GM12878 (cell line): ENCODE measurements around the gene TMEM175. TPM values are rescaled to one million over a fixed set of nuclear protein-coding genes. Genes with fewer than 3 reads are reported as not detected.

Source experiments
- ATAC-seq: fragments of 200-7000 bp; cut with Tn5 transposase; 3 replicates; pipeline ENCODE4 v1.9.1; 2020; ENCODE audit warnings: mild to moderate bottlenecking, moderate library complexity
- BruUV-seq: library from RNA; stranded (reverse); fragments of 400-500 nt; replicated peaks from 2 replicates; lab custom pipeline; 2021; lab: Mats Ljungman, UMichigan
- CTCF ChIA-PET: fragments of 300-600 bp; sonication (Branson Sonifier 250); formaldehyde crosslinking; extraction: SDS; loops from one replicate; lab custom pipeline; 2021; ENCODE audit warnings: inconsistent platforms; lab: Yijun Ruan, JAX
- POLR2A ChIA-PET: fragments of 350-600 bp; formaldehyde crosslinking; extraction: SDS; loops from one replicate; lab custom pipeline; 2021; ENCODE audit warnings: inconsistent platforms; lab: Charles Lee
- RAD21 ChIA-PET: fragments of 300-600 bp; sonication (Branson Sonifier 250); formaldehyde crosslinking; loops from one replicate; lab custom pipeline; 2023; ENCODE audit warnings: antibody characterized with exemption; ENCODE audit not compliant: unreplicated experiment; lab: Charles Lee
- SMC1A ChIA-PET: fragments of 300-600 bp; sonication (Branson Sonifier 250); formaldehyde crosslinking; loops from one replicate; lab custom pipeline; 2023; ENCODE audit not compliant: unreplicated experiment, uncharacterized antibody; lab: Charles Lee
- DNase-seq: peaks from one replicate; pipeline ENCODE4 v3.0.0-alpha.2; 2011; ENCODE audit warnings: low read depth, low spot score
- FAIRE-seq: peaks from 3 replicates; lab custom pipeline; 2011; peaks lifted over from hg19 to GRCh38; lab: Jason Lieb, UNC
- H2AFZ ChIP-seq: 2 replicates; pipeline ENCODE4 v1.6.0; 2011; ENCODE audit warnings: low read depth, low read length, control low read depth; ENCODE audit not compliant: control insufficient read depth
- H3K27ac ChIP-seq: 2 replicates; pipeline ENCODE4 v1.5.1; 2011; ENCODE audit warnings: control low read depth; ENCODE audit not compliant: control insufficient read depth, insufficient read depth
- H3K27me3 ChIP-seq, 2 experiments: replicated peaks in 1 of 2; 2 replicates each; pipeline versions ENCODE4 v1.6.0 to v1.6.1; 2011; ENCODE audit warnings: low read length in 1 of 2; ENCODE audit not compliant: control insufficient read depth in 2 of 2, insufficient read depth in 2 of 2
- H3K36me3 ChIP-seq, 2 experiments: 2 replicates each; pipeline ENCODE4 v1.5.1; 2011; ENCODE audit warnings: low read length in 1 of 2; ENCODE audit not compliant: control insufficient read depth in 2 of 2, insufficient read depth in 2 of 2
- H3K4me1 ChIP-seq: 2 replicates; pipeline ENCODE4 v1.6.1; 2011; ENCODE audit warnings: mild to moderate bottlenecking, low read length, moderate library complexity, mixed read lengths; ENCODE audit not compliant: control insufficient read depth, insufficient read depth
- H3K4me2 ChIP-seq: 2 replicates; pipeline ENCODE4 v1.6.0; 2011; ENCODE audit warnings: control low read depth; ENCODE audit not compliant: control insufficient read depth, insufficient read depth
- H3K4me3 ChIP-seq: fragments of 200-600 bp; sonication (generic); 2 replicates; pipeline ENCODE4 v1.5.1; 2016
- H3K79me2 ChIP-seq: 2 replicates; pipeline ENCODE4 v1.6.0; 2011; ENCODE audit warnings: low read length; ENCODE audit not compliant: control insufficient read depth, insufficient read depth
- H3K9ac ChIP-seq: 2 replicates; pipeline ENCODE4 v1.8.0; 2011; ENCODE audit warnings: low read length, control low read depth, mixed read lengths; ENCODE audit not compliant: control insufficient read depth, insufficient read depth
- H3K9me3 ChIP-seq: replicated peaks from 3 replicates; pipeline ENCODE4 v1.5.1; 2011; ENCODE audit warnings: mild to moderate bottlenecking, low read length; ENCODE audit not compliant: control insufficient read depth, insufficient read depth
- H4K20me1 ChIP-seq: 2 replicates; pipeline ENCODE4 v1.6.0; 2011; ENCODE audit not compliant: control insufficient read depth, insufficient read depth
- CREM ChIP-seq: IDR thresholded peaks from 2 replicates; pipeline ENCODE4 v1.6.1; 2014; ENCODE audit warnings: antibody characterized with exemption, low read depth
- DPF2 ChIP-seq: fragments of 450-650 bp; IDR thresholded peaks from 2 replicates; pipeline ENCODE4 v1.6.1; 2017; ENCODE audit warnings: mild to moderate bottlenecking
- MEF2B ChIP-seq: fragments of 450-650 bp; IDR thresholded peaks from 2 replicates; pipeline ENCODE4 v1.6.1; 2018; ENCODE audit warnings: mild to moderate bottlenecking, moderate library complexity; ENCODE audit not compliant: partially characterized antibody, poor library complexity, severe bottlenecking
- RAD51 ChIP-seq: fragments of 450-650 bp; IDR thresholded peaks from 2 replicates; pipeline ENCODE4 v1.6.1; 2016; ENCODE audit warnings: moderate library complexity, mild to moderate bottlenecking, inconsistent platforms
- RBBP5 ChIP-seq: fragments of 200-600 bp; sonication (generic); conservative IDR thresholded peaks from 2 replicates; pipeline ENCODE4 v1.6.1; 2016
- RCOR1 ChIP-seq: conservative IDR thresholded peaks from 2 replicates; pipeline ENCODE4 v1.6.1; 2012; ENCODE audit warnings: low read depth, low read length, improper control_type of control experiment
- SMARCA5 ChIP-seq: fragments of 450-650 bp; IDR thresholded peaks from 2 replicates; pipeline ENCODE4 v1.6.1; 2017; ENCODE audit warnings: mild to moderate bottlenecking
- TBL1XR1 ChIP-seq: IDR thresholded peaks from 2 replicates; pipeline ENCODE4 v1.6.1; 2012; ENCODE audit warnings: low read depth, low read length, improper control_type of control experiment
- ZNF687 ChIP-seq: fragments of 450-650 bp; IDR thresholded peaks from 2 replicates; pipeline ENCODE4 v1.6.1; 2017; ENCODE audit warnings: mild to moderate bottlenecking, moderate library complexity
- ZSCAN29 ChIP-seq: fragments of 450-650 bp; IDR thresholded peaks from 2 replicates; pipeline ENCODE4 v1.6.1; 2017; ENCODE audit warnings: mild to moderate bottlenecking, moderate library complexity
- WGBS: methylation state at CpG from one replicate; pipeline ENCODE4 v1.1.6; 2016; ENCODE audit warnings: low lambda C conversion rate; ENCODE audit not compliant: insufficient replicate concordance, insufficient coverage; ENCODE audit errors: missing lambda C conversion rate; 5-methylcytosine and 5-hydroxymethylcytosine counted together
- in situ Hi-C: fragments of 300-500 bp; cut with MboI; formaldehyde crosslinking; loops from 9 replicates; pipeline ENCODE4 v1.14.3; 2018; ENCODE audit warnings: mixed read lengths
- intact Hi-C: fragments of 100-400 bp; cut with micrococcal nuclease; formaldehyde crosslinking; loops from one replicate; pipeline ENCODE4 v1.14.2; 2022; ENCODE audit not compliant: unreplicated experiment
- polyA plus RNA-seq, 11 experiments: library from polyadenylated mRNA; depleted of rRNA in 4 of 11; unstranded in 6 of 11; stranded (reverse) in 5 of 11; fragments of >200 nt; fragmentation: Nextera tagmentation in 4 of 11; fragmentation: Illumina TruSeq in 1 of 11; extraction: Ambion mirVana in 4 of 11; extraction: Trizol in 1 of 11; gene quantifications; 1 replicate in 1 of 11; 2 replicates in 10 of 11; pipeline versions ENCODE4 v1.2.1 to v1.2.3, GENCODE V29; 2011 to 2016; ENCODE audit warnings: inconsistent platforms in 2 of 11, missing spikeins in 2 of 11, low read depth in 1 of 11
- total RNA-seq, 4 experiments: library from RNA; depleted of rRNA in 3 of 4; stranded (reverse); fragments of >200 nt in 3 of 4; fragmentation: Illumina TruSeq in 1 of 4; extraction: Trizol in 1 of 4; gene quantifications; 2 replicates each; pipeline versions ENCODE4 v1.2.1 to v1.2.3, GENCODE V29; 2013 to 2021

TMEM175 gene
- total and polyA plus RNA-seq, 10 of the 15 experiments (the other 5 are each of a cell fraction or from before 2014, with no cell fraction given): 0.11 to 39.5 (median 22.3) TPM

DNA sequence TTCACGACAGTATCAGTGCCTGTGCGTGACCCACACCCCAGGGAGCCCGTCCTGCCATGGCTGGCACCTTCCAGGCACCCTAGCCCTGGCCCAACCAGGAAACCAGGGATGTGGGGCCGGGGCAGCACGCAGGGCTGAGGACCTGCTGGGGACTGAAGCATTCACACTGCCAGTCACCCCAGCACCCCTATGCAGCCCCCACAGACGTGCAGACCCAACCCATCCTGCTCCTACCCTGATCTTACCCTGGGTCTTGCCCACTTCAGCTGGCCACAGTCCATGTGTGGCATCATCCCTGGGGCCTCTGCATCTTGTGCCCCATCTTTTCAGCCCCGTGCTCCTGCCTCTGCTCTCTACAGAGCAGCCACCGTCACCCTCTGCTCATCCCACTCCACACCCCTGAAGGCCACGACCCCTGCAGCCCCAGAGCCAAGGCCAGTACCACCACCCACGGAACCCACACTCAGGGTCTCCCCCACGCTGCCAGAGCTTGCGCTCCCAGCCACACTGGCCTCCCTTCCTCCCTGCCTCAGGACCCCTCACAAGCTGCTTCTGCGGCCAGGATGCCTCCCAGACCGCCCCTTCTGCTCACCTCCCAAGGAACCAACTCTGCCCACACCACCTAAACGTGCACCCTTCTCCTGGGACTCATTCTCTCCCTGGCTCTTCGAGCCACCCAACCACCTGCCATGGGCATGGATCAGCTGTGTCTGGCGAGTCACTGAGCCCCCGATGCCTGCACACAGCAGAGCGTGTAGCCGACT, 25.7 kb upstream of the TMEM175 start:
- no TSS peak for BruUV-seq
- Histone ChIP-seq H3K79me2 (no peaks in the 10 kb centered on the region; the same call in 1 of the 2 replicates), H3K36me3 (peaks cover 7 to 46% of the 10 kb centered on the region in 2 experiments), H3K27ac (no peak overlapping the region), H3K9ac (no peak overlapping the region), H4K20me1 (no peaks in the 10 kb centered on the region), H3K27me3 (no peaks in the 10 kb centered on the region), H3K4me1 (no peaks in the 10 kb centered on the region), H3K9me3 (no peaks in the 10 kb centered on the region; the same call in 2 of the 3 replicates), H3K4me2 (no peak overlapping the region), H3K4me3 (no peak overlapping the region), H2AFZ (no peak overlapping the region)
- CTCF ChIA-PET: no interaction called here
- WGBS: 98% methylated on average over 20 of the region's 20 CpGs
- POLR2A ChIA-PET: no interaction called here
- SMC1A ChIA-PET: interaction anchor here (0.6 kb wide), 1 partner anchor 17 kb away, joined by 4 read pairs; no protein-coding TSS in a partner anchor
- FAIRE-seq (no peak), DNase-seq (no peak), ATAC-seq (no peak)
- RAD21 ChIA-PET: no interaction called here
- intact Hi-C loops: no loop called here
- in situ Hi-C loops: no loop called here
- no peak for TF ChIP-seq ZSCAN29
- no peak for TF ChIP-seq ZNF687
- no peak for TF ChIP-seq RAD51
- TF ChIP-seq TBL1XR1: no peak
- no peak for TF ChIP-seq SMARCA5
- TF ChIP-seq RCOR1: no peak
- no peak for TF ChIP-seq DPF2
- TF ChIP-seq CREM: no peak
- TF ChIP-seq MEF2B: no peak
- TF ChIP-seq RBBP5: no peak
